Peyer's patch (tissue), 4 donors: ENCODE measurements around the gene KLHL28. TPM values are rescaled to one million over a fixed set of nuclear protein-coding genes. Genes with fewer than 3 reads are reported as not detected.

Source experiments
- DNase-seq, 3 donors: peaks; one replicate each; pipeline ENCODE4 v3.0.0-alpha.2; 2017 to 2019
- H3K27ac ChIP-seq, 4 donors: fragments of 200-600 bp; sonication (generic); one replicate each; pipeline ENCODE4 v1.5.1; 2016 to 2019
- H3K27me3 ChIP-seq, 2 donors: fragments of 200-600 bp; sonication (generic); one replicate each; pipeline ENCODE4 v1.5.1; 2019
- H3K36me3 ChIP-seq, 3 donors: fragments of 200-600 bp; sonication (generic); one replicate each; pipeline ENCODE4 v1.5.1; 2016 to 2019
- H3K4me1 ChIP-seq, 4 donors: fragments of 200-600 bp; sonication (generic); one replicate each; pipeline ENCODE4 v1.5.1; 2016 to 2019
- H3K4me3 ChIP-seq, 4 donors: fragments of 200-600 bp; sonication (generic); 1 replicate in 3 of 4; 2 replicates in 1 of 4; pipeline ENCODE4 v1.5.1; 2016 to 2019; ENCODE audit warnings: mild to moderate bottlenecking in 1 of 4
- H3K9me3 ChIP-seq, 4 donors: fragments of 200-600 bp; sonication (generic); one replicate each; pipeline ENCODE4 v1.5.1; 2016 to 2019; ENCODE audit warnings: mild to moderate bottlenecking in 1 of 4
- CTCF ChIP-seq, 6 experiments: fragments of 450-650 bp in 4 of 6; fragments of 200-600 bp in 2 of 6; sonication (generic) in 1 of 6; IDR thresholded peaks; one replicate each; pipeline ENCODE4 v1.5.1; 2017 to 2019; ENCODE audit warnings: antibody characterized with exemption in 6 of 6, mild to moderate bottlenecking in 3 of 6, moderate library complexity in 1 of 6
- POLR2A ChIP-seq, 2 donors: fragments of 450-650 bp; IDR thresholded peaks; one replicate each; pipeline ENCODE4 v1.5.1; 2017; ENCODE audit warnings: antibody characterized with exemption in 2 of 2, mild to moderate bottlenecking in 2 of 2, moderate library complexity in 2 of 2
- total RNA-seq, 4 donors: library from RNA; depleted of rRNA; stranded (reverse); fragments of >200 nt; gene quantifications; one replicate each; pipeline ENCODE4 v1.1.0, GENCODE V29; 2016

The KLHL28 gene
- total RNA-seq, 4 donors from 2014 or later: 7.4 to 17.0 (median 12.0) TPM

DNA sequence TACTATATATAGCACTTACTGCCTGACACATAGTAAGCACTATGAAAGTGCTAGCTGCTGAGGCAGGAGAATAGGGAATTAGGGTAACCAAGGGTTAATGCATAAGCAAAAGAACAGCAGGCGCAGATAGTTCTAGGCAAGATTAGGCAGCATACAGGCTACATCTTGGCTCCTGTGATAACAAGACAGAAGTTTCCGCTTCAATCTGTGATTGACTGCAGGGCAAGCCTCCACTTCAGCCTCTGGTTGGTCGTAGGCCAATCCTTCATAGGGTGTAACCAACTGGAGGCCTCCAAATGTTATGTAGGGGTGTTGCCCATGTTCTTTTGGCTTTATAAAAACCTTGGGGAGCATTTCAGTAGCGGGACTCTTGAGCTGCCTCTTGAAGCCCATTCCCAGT, 46.9 kb downstream of the KLHL28 start:
- no peak for TF ChIP-seq CTCF (IDR thresholded peaks at IDR 0.05)
- TF ChIP-seq POLR2A (IDR thresholded peaks at IDR 0.05): no peak
- no peak for DNase-seq
- Histone ChIP-seq H3K36me3 (no peaks in the 10 kb centered on the region), H3K27me3 (no peaks in the 10 kb centered on the region), H3K9me3 (peaks cover 0 to 4% (median 0%) of the 10 kb centered on the region in 4 donors), H3K4me1 (no peaks in the 10 kb centered on the region), H3K4me3 (no peak overlapping the region), H3K27ac (no peak overlapping the region)

DNA sequence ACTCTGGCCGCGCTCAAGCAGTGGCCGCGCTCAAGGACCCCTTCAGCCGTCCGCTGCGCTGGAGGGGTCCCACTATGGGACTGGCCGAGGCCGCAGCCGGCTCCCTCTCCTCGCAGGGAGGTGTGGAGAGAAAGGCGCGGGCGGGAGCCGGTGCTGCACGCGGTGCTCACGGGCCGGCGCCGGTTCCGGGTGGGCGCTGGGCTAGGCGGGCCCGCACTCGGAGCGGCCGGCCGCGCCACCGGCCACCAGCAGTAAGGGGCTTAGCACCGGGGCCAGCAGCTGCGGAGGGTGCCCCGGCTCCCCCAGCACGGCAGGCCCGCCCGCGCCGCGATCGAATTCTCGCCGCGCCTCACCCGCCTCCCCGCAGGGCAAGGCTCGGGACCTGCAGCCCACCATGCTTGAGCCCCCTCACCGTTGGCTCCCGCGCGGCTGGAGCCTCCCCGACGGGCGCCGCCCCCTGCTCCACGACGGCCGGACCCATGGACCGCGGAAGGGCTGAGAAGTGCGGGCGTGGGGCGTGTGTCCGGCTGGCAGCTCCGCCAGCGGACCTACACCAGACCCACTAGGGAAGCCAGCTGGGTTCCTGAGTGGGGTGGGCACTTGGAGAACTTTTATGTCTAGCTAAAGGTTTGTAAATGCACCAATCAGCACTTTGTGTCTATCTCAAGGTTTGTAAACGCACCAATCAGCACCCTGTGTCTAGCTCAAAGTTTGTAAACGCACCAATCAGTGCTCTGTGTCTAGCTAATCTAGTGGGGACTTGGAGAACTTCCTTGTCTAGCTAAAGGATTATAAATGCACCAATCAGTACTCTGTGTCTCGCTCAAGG, 49.5 kb downstream of the KLHL28 start:
- no peaks in the 10 kb centered on the region for H3K27me3 ChIP-seq
- H3K9me3 ChIP-seq: peaks cover 0 to 4% (median 0%) of the 10 kb centered on the region in 4 donors
- H3K36me3 ChIP-seq: no peaks in the 10 kb centered on the region
- no peak for DNase-seq
- no peaks in the 10 kb centered on the region for H3K4me1 ChIP-seq
- H3K4me3 ChIP-seq: peak overlapping the region; percentile 16 to 51 (median 36)
- TF ChIP-seq CTCF (IDR thresholded peaks at IDR 0.05): no peak
- no peak for TF ChIP-seq POLR2A (IDR thresholded peaks at IDR 0.05)
- H3K27ac ChIP-seq: no peak overlapping the region

GRCh38 chr14:44910821-44911220, 50.9 kb downstream of the KLHL28 start:
- Histone ChIP-seq H3K9me3 (peaks cover 0 to 4% (median 0%) of the 10 kb centered on the region in 4 donors), H3K4me1 (no peaks in the 10 kb centered on the region), H3K27ac (no peak overlapping the region), H3K27me3 (no peaks in the 10 kb centered on the region), H3K36me3 (no peaks in the 10 kb centered on the region), H3K4me3 (no peak overlapping the region)
- TF ChIP-seq POLR2A (IDR thresholded peaks at IDR 0.05) (no peak), CTCF (IDR thresholded peaks at IDR 0.05) (no peak)
- DNase-seq: no peak

- H3K4me3 ChIP-seq: no peak overlapping the region
- TF ChIP-seq CTCF (IDR thresholded peaks at IDR 0.05): no peak
- no peak for TF ChIP-seq POLR2A (IDR thresholded peaks at IDR 0.05)
- no peaks in the 10 kb centered on the region for H3K4me1 ChIP-seq
- DNase-seq: no peak
- H3K27me3 ChIP-seq: no peaks in the 10 kb centered on the region
- H3K9me3 ChIP-seq: no peaks in the 10 kb centered on the region
- H3K36me3 ChIP-seq: peaks cover 0 to 19% (median 0%) of the 10 kb centered on the region in 3 donors
- H3K27ac ChIP-seq: no peak overlapping the region
Measured at GRCh38 chr14:44901696-44902095, 60.1 kb downstream of the KLHL28 start.

GRCh38 chr14:44898551-44898950, 63.2 kb downstream of the KLHL28 start:
- no peak for TF ChIP-seq CTCF (IDR thresholded peaks at IDR 0.05)
- TF ChIP-seq POLR2A (IDR thresholded peaks at IDR 0.05): no peak
- H3K9me3 ChIP-seq: no peaks in the 10 kb centered on the region
- peak overlapping the region in 2 of 4 donors; percentile 65 to 91 for H3K4me3 ChIP-seq
- no peaks in the 10 kb centered on the region for H3K36me3 ChIP-seq
- no peaks in the 10 kb centered on the region for H3K4me1 ChIP-seq
- no peaks in the 10 kb centered on the region for H3K27me3 ChIP-seq
- no peak for DNase-seq
- peak overlapping the region in 1 of 4 donors; percentile 97 for H3K27ac ChIP-seq
